ENCODE results near the gene ULK4. TPM values are rescaled to one million over a fixed set of nuclear protein-coding genes. Genes with fewer than 3 reads are reported as not detected.
"Not testable (repeated sequence)": the region's sequence is repeated elsewhere in the genome, so short reads cannot be mapped to it uniquely, and the experiment has no call there.

ULK4 gene
- total RNA-seq, 4 donors from 2014 or later = 2.0 to 3.0 (median 2.3) TPM

GRCh38 chr3:41394896-41395295 is 567.0 kb downstream of the ULK4 start:
- intact Hi-C loops (cut with DNase I; ENCODE audit: low total_unique reads) = no loop called here

GRCh38 chr3:41370765-41371535 is 591.0 kb downstream of the ULK4 start:
- H3K27ac ChIP-seq; DNase-seq; H3K27me3 ChIP-seq; in situ Hi-C loops (cut with MboI; ENCODE audit: low sequenced_read_pairs in 4 of 4); H3K36me3 ChIP-seq; H3K4me1 ChIP-seq; intact Hi-C loops (cut with DNase I; ENCODE audit: low total_unique reads); H3K9me3 ChIP-seq; ATAC-seq; H3K4me3 ChIP-seq: not testable (repeated sequence)

More at GRCh38 chr3:41394896-41395295, 567.0 kb downstream of the ULK4 start:
- H3K36me3 ChIP-seq = no peaks in the 10 kb centered on the region
- no peaks in the 10 kb centered on the region for H3K27me3 ChIP-seq
- no peaks in the 10 kb centered on the region for H3K4me1 ChIP-seq
- TF ChIP-seq CTCF (IDR thresholded peaks at IDR 0.05 in 4 of 5, conservative IDR thresholded peaks at IDR 0.05 in 1 of 5) (no peak), POLR2A (IDR thresholded peaks at IDR 0.05) (no peak)
- H3K27ac ChIP-seq = no peak overlapping the region
- DNase-seq = no peak
- H3K4me3 ChIP-seq = no peak overlapping the region
- H3K9me3 ChIP-seq = no peaks in the 10 kb centered on the region
- in situ Hi-C loops (cut with MboI; ENCODE audit: low sequenced_read_pairs in 4 of 4) = no loop called here
- ATAC-seq = no peak

GRCh38 chr3:41370307-41370706 is 591.6 kb downstream of the ULK4 start:
- H3K27me3 ChIP-seq = no peaks in the 10 kb centered on the region
- DNase-seq (no peak), ATAC-seq (no peak)
- H3K4me3 ChIP-seq = no peak overlapping the region
- H3K4me1 ChIP-seq = no peaks in the 10 kb centered on the region
- intact Hi-C loops (cut with DNase I; ENCODE audit: low total_unique reads) (no loop called here), in situ Hi-C loops (cut with MboI; ENCODE audit: low sequenced_read_pairs in 4 of 4) (no loop called here)
- H3K27ac ChIP-seq = no peak overlapping the region
- no peaks in the 10 kb centered on the region for H3K36me3 ChIP-seq
- TF ChIP-seq POLR2A (IDR thresholded peaks at IDR 0.05) = no peak
- no peak for TF ChIP-seq CTCF (IDR thresholded peaks at IDR 0.05 in 4 of 5, conservative IDR thresholded peaks at IDR 0.05 in 1 of 5)
- H3K9me3 ChIP-seq = no peaks in the 10 kb centered on the region

GRCh38 chr3:41369838-41370237 is 592.1 kb downstream of the ULK4 start:
- no peaks in the 10 kb centered on the region for H3K4me1 ChIP-seq
- ATAC-seq = no peak
- H3K4me3 ChIP-seq = no peak overlapping the region
- in situ Hi-C loops (cut with MboI; ENCODE audit: low sequenced_read_pairs in 4 of 4) = no loop called here
- no peaks in the 10 kb centered on the region for H3K36me3 ChIP-seq
- H3K27ac ChIP-seq = no peak overlapping the region
- no peak for DNase-seq
- no peaks in the 10 kb centered on the region for H3K27me3 ChIP-seq
- no peak for TF ChIP-seq POLR2A (IDR thresholded peaks at IDR 0.05)
- TF ChIP-seq CTCF (IDR thresholded peaks at IDR 0.05 in 4 of 5, conservative IDR thresholded peaks at IDR 0.05 in 1 of 5) = no peak
- no peaks in the 10 kb centered on the region for H3K9me3 ChIP-seq
- intact Hi-C loops (cut with DNase I; ENCODE audit: low total_unique reads) = no loop called here

- no peak overlapping the region for H3K27ac ChIP-seq
- no peak for ATAC-seq
- no peaks in the 10 kb centered on the region for H3K4me1 ChIP-seq
- no peaks in the 10 kb centered on the region for H3K36me3 ChIP-seq
- no peaks in the 10 kb centered on the region for H3K27me3 ChIP-seq
- DNase-seq = no peak
- H3K9me3 ChIP-seq = no peaks in the 10 kb centered on the region
- intact Hi-C loops (cut with DNase I; ENCODE audit: low total_unique reads) = no loop called here
- in situ Hi-C loops (cut with MboI; ENCODE audit: low sequenced_read_pairs in 4 of 4) = no loop called here
- TF ChIP-seq CTCF (IDR thresholded peaks at IDR 0.05 in 4 of 5, conservative IDR thresholded peaks at IDR 0.05 in 1 of 5) (no peak), POLR2A (IDR thresholded peaks at IDR 0.05) (no peak)
- no peak overlapping the region for H3K4me3 ChIP-seq
Measured at GRCh38 chr3:41365973-41366372, 595.9 kb downstream of the ULK4 start.

All from gastrocnemius medialis (tissue), 4 donors.